GM21528 (cell line): ENCODE results near the gene TSNAXIP1.
"Not testable (repeated sequence)": the region's sequence is repeated elsewhere in the genome, so short reads cannot be mapped to it uniquely, and the experiment has no call there.

Experiments
- ATAC-seq: cut with Tn5 transposase; IDR thresholded peaks from one replicate; pipeline ENCODE4 v1.9.1; 2021; ENCODE audit warnings: mild to moderate bottlenecking, moderate library complexity; ENCODE audit not compliant: unreplicated experiment, low FRiP score

The TSNAXIP1 gene

DNA sequence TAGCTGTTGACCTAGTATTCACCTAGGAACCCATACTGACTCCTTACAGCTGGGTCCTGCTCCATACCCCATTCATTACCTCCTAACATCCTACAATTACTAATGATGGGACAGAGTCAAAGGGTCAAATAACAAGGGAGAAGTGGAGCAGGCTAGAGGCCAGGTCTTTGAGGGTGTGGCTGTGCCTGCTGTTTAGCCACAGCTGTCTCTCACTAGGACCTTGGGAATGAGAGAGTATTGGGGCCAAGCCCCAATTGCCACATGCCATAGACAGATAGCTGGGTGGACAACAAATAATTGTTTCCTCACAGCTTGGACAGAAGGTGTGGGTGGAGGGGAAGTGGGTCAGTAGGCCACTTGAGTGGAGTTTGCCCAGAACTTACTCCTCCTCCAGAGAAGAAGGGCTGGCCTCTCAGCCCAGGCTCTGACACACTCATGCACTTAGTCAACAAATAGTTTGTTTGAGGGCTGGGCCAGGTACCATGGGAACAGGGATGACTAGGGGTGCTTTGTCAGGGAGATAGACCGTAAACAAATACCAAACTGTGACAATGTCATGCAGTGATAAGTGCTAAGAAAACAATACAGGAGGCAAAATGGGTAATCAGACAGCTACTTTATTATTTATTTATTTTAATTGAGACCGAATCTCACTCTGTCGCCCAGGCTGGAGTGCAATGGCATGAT, 51.0 kb downstream of the TSNAXIP1 start:
- no peak for ATAC-seq

DNA sequence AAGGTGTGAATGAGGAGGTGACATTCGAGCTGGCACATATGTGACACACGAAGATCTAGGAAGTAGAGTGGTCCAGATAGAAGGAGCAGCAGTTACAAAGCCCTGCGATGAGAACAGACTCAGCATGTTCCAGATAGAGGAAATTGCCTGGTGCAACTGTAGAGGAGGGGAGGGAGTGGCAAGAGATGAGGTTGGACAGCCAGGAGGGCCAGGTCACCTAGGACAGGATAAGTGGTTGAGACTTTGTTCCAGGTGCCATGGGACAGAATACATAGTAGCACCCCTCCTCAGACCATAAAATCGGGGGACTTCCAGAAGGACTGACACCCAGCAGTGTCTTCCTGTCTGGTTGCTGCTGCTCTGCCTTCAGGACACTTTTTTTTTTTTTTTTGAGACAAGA, 51.8 kb downstream of the TSNAXIP1 start:
- no peak for ATAC-seq

DNA sequence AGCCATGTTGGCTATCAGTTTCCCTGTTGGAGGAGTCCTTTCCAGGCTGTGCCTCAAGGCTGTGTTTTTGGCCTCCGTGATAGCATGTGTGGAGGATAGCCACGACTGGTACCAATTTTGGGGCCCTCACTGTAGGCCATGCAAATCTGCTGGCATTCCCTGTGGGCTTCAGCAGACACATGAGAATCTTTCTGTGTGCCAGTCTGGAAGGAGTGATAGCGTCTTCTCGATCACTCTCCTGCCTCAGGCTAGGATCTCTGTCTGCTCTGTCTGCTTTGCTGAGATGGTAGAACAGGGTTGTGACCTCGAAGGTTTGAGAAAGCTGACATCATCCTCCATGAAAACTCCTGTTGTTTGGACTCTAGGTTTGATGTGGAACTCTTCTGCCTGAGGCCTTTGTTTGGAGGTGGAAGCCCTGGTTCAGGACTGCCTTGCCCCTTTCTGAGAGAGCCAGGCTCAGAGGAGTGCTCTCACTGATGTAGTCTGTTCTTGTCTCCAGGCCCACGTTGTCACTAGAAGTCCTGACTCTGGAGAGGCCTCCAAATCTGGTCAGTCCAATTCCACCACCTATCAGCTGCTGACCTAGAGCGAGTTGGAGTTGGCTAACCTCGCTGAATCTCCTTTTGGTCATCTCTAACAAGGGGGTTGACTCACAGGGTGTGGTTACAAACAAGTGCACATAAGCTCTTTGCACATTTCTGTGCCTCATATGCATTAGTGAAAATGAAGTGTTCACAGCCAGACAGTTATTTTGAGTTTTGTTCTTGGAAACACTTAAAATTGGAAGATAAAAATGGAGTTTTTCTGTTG, 54.1 kb downstream of the TSNAXIP1 start:
- ATAC-seq, result no peak

DNA sequence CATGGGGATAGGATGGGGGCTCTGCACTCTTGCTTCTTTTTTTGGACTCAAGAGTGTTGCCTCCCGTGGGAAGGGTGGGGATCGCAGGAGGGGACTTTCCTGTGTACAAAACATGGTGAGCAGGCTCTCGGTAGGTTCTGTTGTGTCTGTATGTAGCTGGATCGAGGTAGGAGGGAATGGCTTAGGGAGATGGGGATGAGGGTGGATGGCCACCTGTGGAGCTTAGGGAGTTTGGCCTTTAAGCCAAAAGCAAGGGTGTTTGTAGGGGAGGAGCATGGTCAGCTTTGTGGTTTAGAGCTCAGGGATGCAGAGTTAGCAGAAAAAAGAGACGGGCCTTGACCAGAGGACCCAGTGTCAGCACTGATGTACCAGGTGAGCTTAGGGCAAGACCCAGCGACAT, 55.2 kb downstream of the TSNAXIP1 start:
- ATAC-seq, result no peak

DNA sequence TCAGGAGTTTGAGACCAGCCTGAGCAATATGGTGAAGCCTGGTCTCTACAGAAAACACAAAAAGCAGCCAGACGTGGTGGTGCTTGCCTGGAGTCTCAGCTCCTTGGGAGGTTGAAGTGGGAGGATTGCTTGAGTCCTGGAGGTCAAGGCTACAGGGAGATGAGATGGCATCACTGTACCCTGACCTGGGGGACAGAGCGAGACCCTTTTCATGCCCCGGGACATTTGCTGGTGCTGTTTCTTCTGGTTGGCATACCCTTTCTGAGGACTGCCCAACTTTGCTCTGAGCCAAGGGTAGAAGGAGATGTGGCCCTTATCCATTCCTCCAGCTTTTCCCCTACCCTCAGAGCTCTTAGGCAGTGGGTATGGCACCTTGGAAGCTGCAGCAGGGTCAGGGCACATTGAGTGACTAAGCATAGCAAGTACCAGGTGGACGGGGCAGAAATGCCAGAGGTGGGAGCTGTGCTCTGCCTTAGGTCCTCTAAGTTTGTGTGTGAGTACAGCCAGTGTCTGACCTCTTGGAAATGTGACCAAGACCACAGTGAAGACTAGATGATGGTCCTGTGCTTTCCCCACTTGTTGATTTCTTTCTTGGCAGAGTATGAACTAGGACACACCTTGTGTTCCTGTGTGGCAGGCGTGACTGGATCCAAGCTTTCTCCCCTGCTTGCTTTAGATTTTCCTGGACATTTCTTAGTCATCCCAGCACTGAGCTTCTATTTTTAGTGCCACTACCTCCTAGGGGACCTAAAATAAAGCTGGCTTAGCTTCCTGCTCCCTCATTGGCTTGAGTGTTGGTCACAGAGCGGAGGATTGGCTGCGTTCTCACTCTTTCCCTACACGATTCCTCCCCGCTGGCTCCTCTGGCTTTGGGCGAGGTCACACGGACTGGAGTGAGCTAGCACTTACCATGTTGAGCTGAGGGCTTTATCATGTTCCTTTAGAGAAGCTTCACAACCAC, 56.2 kb downstream of the TSNAXIP1 start:
- no peak for ATAC-seq

DNA sequence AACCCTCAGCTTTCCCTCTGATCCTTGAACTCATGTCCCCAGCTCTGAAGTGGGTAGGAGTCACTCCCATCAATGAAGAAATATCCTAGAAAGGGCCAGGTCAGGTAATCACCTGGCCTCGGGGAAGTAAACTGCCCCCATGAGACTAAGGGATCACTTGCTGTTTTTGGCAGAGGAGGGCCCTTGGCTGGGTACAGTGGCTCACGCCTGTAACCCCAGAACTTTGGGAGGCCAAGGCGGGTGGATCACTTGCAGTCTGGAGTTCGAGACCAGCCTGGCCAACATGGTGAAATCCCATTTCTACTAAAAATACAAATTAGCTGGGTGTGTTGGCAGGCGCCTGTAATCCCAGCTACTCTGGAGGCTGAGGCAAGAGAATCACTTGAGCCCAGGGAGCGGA, 57.4 kb downstream of the TSNAXIP1 start:
- not testable (repeated sequence) for ATAC-seq

DNA sequence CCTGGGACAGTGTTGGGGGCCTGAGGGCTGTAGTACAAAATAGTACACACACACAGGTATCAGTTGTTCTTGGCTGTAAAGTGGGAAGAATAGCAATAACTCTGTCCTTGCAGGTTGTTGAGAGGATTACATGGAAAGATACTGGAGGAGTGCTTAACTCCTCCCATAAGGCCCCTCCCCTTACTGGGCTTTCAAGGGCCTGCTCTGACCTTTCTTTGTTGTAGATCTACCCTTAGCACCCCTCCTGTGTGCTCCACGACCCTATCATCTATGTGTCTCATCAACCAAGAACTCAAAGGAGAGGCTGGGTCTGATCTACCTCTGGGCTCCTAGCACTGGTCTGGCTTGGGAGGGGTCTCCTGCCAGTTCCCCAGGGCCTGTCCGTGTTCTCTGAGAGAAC, 57.9 kb downstream of the TSNAXIP1 start:
- no peak for ATAC-seq

DNA sequence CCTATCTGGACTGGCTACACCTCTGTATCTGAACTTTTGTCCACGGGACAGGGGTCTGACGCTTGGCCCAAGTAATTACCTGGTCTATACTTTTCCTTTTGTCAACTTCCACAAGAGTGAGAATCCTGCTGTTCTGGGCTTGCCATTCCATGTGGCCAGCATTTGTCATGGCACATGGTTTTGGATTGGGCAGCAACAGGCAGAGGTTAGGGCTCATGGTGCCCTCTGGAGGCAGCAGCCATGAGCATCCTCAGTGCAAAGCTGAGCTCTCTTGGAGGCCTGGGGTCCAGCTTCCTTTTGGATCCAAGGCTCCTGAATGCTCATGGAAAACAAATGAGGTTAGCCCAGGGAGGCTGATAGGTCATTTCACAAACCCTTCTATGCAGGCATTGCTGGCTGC, 58.6 kb downstream of the TSNAXIP1 start:
- no peak for ATAC-seq

DNA sequence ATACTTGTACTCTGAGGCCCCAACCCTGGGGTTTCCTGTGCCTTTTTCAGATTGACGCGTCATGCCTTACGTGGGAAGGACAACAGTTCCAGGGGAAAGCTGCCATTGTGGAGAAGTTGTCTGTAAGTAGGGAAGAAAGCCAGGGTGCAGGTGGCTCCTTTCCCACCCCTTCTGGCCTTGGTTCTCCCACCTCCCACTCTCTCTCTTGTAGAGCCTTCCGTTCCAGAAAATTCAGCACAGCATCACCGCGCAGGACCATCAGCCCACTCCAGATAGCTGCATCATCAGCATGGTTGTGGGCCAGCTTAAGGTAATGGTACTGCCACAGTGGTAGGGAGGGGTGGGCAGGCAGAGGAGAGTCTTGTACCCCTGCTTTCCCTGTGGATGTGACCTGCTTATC, 61.6 kb downstream of the TSNAXIP1 start:
- no peak for ATAC-seq

DNA sequence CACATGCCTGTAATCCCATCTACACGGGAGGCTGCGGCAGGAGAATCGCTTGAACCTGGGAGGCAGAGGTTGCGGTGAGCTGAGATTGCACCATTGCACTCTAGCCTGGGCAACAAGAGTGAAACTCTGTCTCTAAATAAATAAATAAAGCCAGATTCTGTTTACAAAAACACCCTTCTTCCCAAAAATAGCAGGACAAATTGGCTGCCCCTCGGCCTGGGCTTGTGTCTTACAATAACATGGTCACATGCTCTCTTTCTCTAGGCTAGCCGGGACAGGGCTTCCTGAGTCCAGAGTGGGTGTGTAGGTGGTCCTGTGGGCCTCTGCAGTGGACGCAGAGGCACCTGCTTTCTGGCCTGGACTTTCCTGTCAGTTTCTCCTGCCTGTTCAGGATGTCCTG, 63.0 kb downstream of the TSNAXIP1 start:
- ATAC-seq, result no peak

DNA sequence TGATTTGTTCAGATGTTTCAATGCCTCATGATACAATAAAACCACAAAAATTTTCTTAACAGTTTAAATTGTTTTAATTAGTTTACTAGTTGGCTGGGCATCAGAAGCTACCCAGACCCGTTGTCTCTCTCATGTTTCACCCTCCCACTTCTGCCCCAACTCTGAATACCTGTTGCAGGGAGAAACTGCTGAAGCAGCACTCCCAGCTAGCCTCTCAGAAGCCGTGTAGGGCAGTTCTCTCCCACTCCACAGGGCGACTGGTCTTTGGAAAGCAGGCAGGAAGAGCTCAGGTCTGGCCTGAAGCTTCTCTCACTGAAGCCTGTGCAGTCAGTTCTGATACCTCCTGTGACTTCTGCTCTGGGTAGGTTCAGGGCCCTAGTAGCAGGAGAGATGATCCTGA, 64.6 kb downstream of the TSNAXIP1 start:
- ATAC-seq, result no peak

DNA sequence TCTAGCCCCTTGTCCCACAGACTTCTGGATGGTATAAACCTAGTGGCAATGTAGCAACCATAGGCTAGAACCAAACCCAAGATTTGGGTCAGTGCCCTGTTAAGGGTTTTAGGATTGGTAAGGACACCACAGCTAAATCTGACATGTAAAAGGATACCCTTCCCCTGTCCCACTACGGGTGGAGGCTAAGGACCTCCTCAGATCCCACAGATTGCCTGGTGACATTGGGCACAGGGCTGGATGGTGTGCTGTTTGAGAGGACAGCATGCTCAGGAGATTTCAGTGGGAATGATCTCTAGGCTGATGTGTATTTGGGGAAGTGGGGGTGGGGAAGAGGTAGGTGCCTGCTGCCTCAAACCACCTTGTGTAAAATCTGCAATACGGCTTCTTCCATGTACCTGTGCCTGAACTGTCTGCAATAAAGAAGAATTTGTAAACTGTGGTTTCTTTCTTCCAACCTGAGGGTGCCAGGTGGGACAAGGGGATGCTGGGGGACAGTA, 65.5 kb downstream of the TSNAXIP1 start:
- no peak for ATAC-seq

DNA sequence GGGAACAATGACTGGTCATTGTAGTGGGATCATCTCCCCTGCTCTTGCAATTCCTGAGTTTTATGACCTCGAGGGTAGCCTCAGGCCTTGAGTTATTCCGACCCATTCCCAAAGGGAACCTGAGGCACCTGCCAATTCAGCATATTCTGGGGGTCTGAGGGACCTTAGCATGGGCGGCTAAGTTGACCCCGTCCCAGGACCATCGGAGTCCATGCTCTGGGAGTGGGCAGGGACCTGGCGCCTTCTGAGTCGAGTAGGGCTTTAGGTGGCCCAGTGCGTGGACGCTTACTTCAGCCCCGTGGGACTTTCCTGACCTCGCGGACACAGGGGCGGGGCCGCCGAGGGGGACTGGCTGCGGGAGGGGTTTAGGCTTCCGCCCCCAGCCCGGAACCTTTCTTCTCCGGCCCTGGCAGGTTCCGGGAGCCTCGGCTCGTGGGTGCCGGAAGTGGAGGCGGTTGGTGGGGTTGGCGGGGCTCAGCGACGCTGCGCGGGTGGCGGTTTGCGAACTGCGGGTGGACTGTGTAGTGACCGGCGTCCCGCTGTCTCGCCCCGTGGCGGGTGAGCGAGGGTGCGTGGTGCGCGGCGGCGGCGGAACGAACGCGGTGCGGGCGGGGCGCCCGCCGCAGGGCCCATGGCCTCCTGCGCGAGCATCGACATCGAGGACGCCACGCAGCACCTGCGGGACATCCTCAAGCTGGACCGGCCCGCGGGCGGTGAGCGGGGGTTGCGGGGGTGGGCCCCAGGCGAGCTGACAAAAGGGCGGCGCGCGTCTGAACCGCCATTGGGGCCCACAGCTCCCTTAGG, 66.1 kb downstream of the TSNAXIP1 start, which contains the start of gene EDC4:
Gene EDC4, plus strand, starts transcription at position 422 of the 804 bp plus-strand sequence. Its CDS starts 210 bp downstream, at position 632.
- peak; percentile 60 for ATAC-seq

DNA sequence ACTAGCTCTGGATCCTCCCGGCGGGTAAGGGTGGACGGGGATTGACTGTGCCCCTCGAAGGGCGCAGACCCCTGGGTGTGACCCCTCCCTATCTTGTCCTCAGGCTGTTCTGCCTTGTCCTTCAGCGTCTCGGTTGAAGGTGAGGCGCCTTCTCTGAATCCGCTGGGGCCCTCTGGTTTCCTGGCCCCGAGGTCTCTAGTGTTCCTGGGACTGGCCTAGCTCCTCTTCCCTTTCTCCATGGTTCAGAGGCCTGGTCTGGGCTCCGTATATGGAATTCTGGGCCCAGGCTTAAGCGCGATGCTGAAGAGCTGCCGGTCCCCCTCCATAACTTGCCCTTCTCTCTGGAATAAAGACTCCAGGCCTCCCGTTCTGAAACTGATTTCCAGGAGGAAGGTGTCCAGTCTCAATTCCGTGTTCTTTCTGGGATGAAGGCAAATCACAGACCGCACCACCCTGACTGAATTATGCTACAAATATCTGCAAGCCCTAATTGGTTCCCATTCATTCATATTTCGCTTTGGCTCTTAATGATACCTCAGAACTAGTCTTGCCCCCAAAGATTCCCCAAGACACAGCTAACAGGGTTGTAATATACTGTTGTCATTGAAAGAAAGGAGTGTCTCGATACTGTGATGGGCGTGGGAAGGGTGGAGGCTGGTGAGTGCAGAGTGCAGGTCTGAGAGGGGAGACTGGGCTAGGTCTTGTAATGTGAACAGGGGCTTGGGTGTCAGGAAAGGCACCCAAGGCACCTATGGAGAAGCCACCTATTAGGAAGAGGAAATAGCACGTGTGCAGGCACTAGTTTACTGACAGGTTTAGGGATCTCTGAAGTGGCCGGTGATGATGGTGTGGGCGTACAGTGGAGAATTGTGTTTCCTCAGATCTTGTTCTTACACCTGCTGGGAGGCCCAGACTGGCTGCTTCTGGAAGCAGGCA, 67.0 kb downstream of the TSNAXIP1 start:
- ATAC-seq, result no peak

DNA sequence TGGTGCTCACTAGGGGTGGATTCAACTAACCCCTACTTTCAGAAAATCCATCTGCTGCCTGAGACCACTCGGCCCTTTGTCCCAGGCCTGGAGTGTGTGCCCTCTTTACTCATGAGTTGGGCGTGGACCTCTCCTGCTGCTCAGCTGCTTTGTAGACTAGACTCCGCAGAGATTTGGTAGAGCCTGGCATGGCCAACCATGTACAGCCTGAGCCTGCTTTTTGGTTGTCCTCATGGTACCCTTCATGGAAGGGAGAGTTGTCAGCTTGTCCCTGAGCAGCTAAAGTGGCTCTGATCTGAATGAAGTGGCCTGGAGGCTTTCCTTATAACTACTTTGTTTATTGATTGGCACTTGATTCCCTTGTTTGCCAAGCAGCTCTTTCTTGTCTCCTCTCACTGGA, 67.7 kb downstream of the TSNAXIP1 start:
- no peak for ATAC-seq

DNA sequence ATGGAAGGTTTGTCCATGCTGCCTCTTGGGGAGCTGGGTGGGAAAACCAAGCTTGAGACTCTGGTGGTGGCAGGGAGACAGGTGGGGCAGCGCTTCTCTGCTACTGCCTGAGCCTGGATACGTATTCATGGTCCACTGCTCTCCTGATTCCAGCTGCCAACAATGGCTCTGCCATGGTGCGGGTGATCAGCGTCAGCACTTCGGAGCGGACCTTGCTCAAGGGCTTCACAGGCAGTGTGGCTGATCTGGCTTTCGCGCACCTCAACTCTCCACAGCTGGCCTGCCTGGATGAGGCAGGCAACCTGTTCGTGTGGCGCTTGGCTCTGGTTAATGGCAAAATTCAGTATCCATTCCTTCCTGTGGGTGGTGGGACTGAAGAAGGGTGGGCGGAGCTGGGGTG, 70.4 kb downstream of the TSNAXIP1 start:
- ATAC-seq, result no peak
